Osteoblast (primary cell): ENCODE measurements around the gene ACAA1. TPM values are rescaled to one million over a fixed set of nuclear protein-coding genes. Genes with fewer than 3 reads are reported as not detected.

Experiments
- DNase-seq: peaks from one replicate; pipeline ENCODE4 v3.0.0; 2011; ENCODE audit warnings: low spot score, mixed read lengths; ENCODE audit not compliant: insufficient read length; ENCODE audit errors: missing footprints
- H2AFZ ChIP-seq: 2 replicates; pipeline ENCODE4 v1.6.0; 2011; ENCODE audit warnings: mild to moderate bottlenecking, low read length
- H3K27ac ChIP-seq: 2 replicates; pipeline ENCODE4 v1.5.1; 2011; ENCODE audit warnings: mild to moderate bottlenecking, low read depth, low read length, moderate library complexity
- H3K27me3 ChIP-seq: 2 replicates; pipeline ENCODE4 v1.6.0; 2012; ENCODE audit warnings: mild to moderate bottlenecking, control low read depth, inconsistent platforms, low read length, moderate library complexity; ENCODE audit not compliant: insufficient read depth
- H3K36me3 ChIP-seq: 2 replicates; pipeline ENCODE4 v1.5.1; 2011; ENCODE audit warnings: mild to moderate bottlenecking, low read length, control low read depth, moderate library complexity; ENCODE audit not compliant: insufficient read depth
- H3K4me1 ChIP-seq: 2 replicates; pipeline ENCODE4 v1.5.1; 2011; ENCODE audit warnings: mild to moderate bottlenecking, low read length, control low read depth, moderate library complexity; ENCODE audit not compliant: insufficient read depth
- H3K4me2 ChIP-seq: 2 replicates; pipeline ENCODE4 v1.6.0; 2011; ENCODE audit warnings: mild to moderate bottlenecking, low read length; ENCODE audit not compliant: insufficient read depth
- H3K4me3 ChIP-seq: fragments of 200-600 bp; sonication (generic); 3 replicates; pipeline ENCODE4 v1.5.1; 2012; ENCODE audit warnings: mild to moderate bottlenecking, low read length, inconsistent platforms; ENCODE audit not compliant: insufficient read depth
- H3K79me2 ChIP-seq: 2 replicates; pipeline ENCODE4 v1.6.0; 2012; ENCODE audit warnings: mild to moderate bottlenecking, low read length, control low read depth, inconsistent platforms; ENCODE audit not compliant: insufficient read depth
- H3K9me3 ChIP-seq: 2 replicates; pipeline ENCODE4 v1.5.1; 2011; ENCODE audit warnings: low read depth, low read length, control low read depth
- H4K20me1 ChIP-seq: 2 replicates; pipeline ENCODE4 v1.6.0; 2012; ENCODE audit warnings: mild to moderate bottlenecking, low read length, control low read depth; ENCODE audit not compliant: insufficient read depth
- total RNA-seq: library from RNA; depleted of rRNA; stranded (reverse); fragments of >200 nt; gene quantifications from 2 replicates; pipeline ENCODE4 v1.2.3, GENCODE V29; 2012
- TF ChIP-seq, protein P1 (sequence below): IDR thresholded peaks from 2 replicates; pipeline ENCODE4 v1.5.1; 2011; ENCODE audit warnings: mild to moderate bottlenecking, low read depth, low read length, moderate library complexity; ENCODE audit errors: extremely low read depth

ACAA1 gene, protein sequence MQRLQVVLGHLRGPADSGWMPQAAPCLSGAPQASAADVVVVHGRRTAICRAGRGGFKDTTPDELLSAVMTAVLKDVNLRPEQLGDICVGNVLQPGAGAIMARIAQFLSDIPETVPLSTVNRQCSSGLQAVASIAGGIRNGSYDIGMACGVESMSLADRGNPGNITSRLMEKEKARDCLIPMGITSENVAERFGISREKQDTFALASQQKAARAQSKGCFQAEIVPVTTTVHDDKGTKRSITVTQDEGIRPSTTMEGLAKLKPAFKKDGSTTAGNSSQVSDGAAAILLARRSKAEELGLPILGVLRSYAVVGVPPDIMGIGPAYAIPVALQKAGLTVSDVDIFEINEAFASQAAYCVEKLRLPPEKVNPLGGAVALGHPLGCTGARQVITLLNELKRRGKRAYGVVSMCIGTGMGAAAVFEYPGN
- 17.4 and 20.0 TPM in 2 replicates for total RNA-seq

DNA sequence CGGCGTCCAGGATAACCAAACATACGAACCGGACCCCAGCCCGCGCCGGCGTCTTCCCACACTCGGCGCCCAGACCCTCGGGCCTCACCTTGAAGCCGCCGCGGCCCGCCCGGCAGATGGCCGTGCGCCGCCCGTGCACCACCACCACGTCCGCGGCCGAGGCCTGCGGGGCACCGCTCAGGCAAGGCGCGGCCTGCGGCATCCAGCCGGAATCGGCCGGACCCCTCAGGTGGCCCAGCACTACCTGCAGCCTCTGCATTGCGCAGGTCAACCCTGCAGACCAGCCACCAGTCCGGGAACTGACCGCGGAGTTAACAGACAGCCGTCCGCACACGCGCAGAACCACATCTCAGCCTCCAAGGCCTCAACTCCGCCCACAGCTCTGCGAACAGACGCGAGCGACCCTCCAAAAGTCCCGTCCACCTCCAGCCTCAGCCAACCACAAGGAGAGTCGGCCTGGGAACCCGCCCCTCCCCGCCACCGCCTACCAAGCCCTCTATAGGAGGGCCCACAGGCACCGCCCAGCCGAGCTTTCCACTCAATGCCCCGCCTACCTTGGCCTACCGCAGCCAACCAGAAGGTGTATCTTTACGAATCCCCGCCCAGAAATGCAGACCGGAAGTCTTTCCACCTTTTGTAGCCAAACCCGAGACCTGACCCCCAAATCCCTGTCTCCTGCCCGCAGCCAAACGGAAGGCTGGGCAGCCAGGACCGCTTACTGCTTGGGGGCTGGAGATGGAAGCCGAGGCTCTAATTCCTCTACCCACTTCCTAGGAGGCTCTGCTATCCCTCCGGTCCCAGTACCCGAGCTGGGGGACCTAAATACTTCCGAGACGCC lies at the start of gene ACAA1:
Gene ACAA1 (minus strand): TSS at position 351 of the 838 bp plus-strand sequence. CDS start 92 bp downstream, at position 259.
- Histone ChIP-seq H2AFZ (peak within 1 kb of the TSS; percentile 93), H3K4me1 (peaks cover 27% of the 10 kb centered on the region), H3K9me3 (no peaks in the 10 kb centered on the region), H3K4me2 (peak within 1 kb of the TSS; percentile 96), H4K20me1 (peaks cover 19% of the 10 kb centered on the region), H3K36me3 (peaks cover 37% of the 10 kb centered on the region), H3K27me3 (no peaks in the 10 kb centered on the region), H3K4me3 (peak within 1 kb of the TSS; percentile 99), H3K27ac (peak within 1 kb of the TSS; percentile 87), H3K79me2 (peaks cover 50% of the 10 kb centered on the region)
- peak; percentile 99 for DNase-seq
- TF ChIP-seq, protein P1, sequence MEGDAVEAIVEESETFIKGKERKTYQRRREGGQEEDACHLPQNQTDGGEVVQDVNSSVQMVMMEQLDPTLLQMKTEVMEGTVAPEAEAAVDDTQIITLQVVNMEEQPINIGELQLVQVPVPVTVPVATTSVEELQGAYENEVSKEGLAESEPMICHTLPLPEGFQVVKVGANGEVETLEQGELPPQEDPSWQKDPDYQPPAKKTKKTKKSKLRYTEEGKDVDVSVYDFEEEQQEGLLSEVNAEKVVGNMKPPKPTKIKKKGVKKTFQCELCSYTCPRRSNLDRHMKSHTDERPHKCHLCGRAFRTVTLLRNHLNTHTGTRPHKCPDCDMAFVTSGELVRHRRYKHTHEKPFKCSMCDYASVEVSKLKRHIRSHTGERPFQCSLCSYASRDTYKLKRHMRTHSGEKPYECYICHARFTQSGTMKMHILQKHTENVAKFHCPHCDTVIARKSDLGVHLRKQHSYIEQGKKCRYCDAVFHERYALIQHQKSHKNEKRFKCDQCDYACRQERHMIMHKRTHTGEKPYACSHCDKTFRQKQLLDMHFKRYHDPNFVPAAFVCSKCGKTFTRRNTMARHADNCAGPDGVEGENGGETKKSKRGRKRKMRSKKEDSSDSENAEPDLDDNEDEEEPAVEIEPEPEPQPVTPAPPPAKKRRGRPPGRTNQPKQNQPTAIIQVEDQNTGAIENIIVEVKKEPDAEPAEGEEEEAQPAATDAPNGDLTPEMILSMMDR, result no peak

DNA sequence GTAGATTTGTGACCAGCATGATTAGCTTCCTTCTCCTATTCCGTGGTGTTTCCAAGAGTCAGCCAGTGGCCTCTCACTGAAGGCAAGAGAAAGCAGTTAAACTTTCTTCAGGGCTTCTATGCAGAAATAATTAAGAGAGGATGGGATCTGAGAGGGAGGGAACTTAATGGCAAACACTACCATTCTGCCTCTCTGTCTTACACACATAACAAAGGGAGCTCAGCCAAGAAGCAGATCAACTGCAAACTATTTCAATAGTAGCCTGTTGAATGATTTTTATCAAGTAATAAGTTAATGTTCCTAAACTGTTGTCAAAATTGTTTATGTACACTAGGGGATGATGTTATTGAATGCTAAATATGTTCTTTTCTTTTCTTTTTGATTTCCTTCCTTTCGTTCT lies 40.3 kb upstream of the ACAA1 start:
- Histone ChIP-seq H3K4me2 (no peak overlapping the region), H3K9me3 (no peaks in the 10 kb centered on the region), H3K4me1 (peaks cover 24% of the 10 kb centered on the region), H3K79me2 (peaks cover 98% of the 10 kb centered on the region), H3K27ac (no peak overlapping the region), H2AFZ (no peak overlapping the region), H3K36me3 (peaks cover 6% of the 10 kb centered on the region), H3K27me3 (no peaks in the 10 kb centered on the region), H3K4me3 (no peak overlapping the region), H4K20me1 (peaks cover 48% of the 10 kb centered on the region)
- peak; percentile 27 for DNase-seq
- TF ChIP-seq, protein P1, result no peak

GRCh38 chr3:38173834-38174418 lies 37.0 kb upstream of the ACAA1 start:
- TF ChIP-seq, protein P1, result no peak
- Histone ChIP-seq H3K27ac (peak overlapping the region; percentile 62), H3K36me3 (no peaks in the 10 kb centered on the region), H3K4me2 (no peak overlapping the region), H3K4me3 (no peak overlapping the region), H3K27me3 (no peaks in the 10 kb centered on the region), H3K4me1 (peaks cover 34% of the 10 kb centered on the region), H2AFZ (no peak overlapping the region), H3K79me2 (peaks cover 95% of the 10 kb centered on the region), H4K20me1 (peaks cover 32% of the 10 kb centered on the region), H3K9me3 (no peaks in the 10 kb centered on the region)
- DNase-seq, result no peak
